Neural crest cell (in vitro differentiated cells): ENCODE data around the gene IL10RA. TPM values are rescaled to one million over a fixed set of nuclear protein-coding genes. Genes with fewer than 3 reads are reported as not detected.

Source experiments
- DNase-seq: peaks from one replicate; pipeline ENCODE4 v3.0.0; 2021; ENCODE audit warnings: low read depth, mixed read lengths, low spot score
- H3K27ac Mint-ChIP-seq: one replicate; pipeline ENCODE4 v1.8.0; 2021; ENCODE audit warnings: mild to moderate bottlenecking, mixed read lengths; ENCODE audit not compliant: unreplicated experiment
- H3K27me3 Mint-ChIP-seq: 2 replicates; pipeline ENCODE4 v1.8.0; 2021; ENCODE audit warnings: low read depth, mild to moderate bottlenecking, mixed read lengths
- H3K36me3 Mint-ChIP-seq: 2 replicates; pipeline ENCODE4 v1.8.0; 2021; ENCODE audit warnings: low read depth, mild to moderate bottlenecking, mixed read lengths
- H3K4me1 Mint-ChIP-seq: 2 replicates; pipeline ENCODE4 v1.8.0; 2021; ENCODE audit warnings: mixed read lengths
- H3K4me3 Mint-ChIP-seq: one replicate; pipeline ENCODE4 v1.8.0; 2021; ENCODE audit warnings: mild to moderate bottlenecking, mixed read lengths
- H3K9me3 Mint-ChIP-seq: 2 replicates; pipeline ENCODE4 v1.8.0; 2021; ENCODE audit warnings: mixed read lengths
- CTCF ChIP-seq: fragments of 200-600 bp; sonication (generic); conservative IDR thresholded peaks from 2 replicates; pipeline ENCODE4 v1.5.0; 2021; ENCODE audit warnings: antibody characterized with exemption, mild to moderate bottlenecking
- total RNA-seq: library from RNA; stranded (reverse); gene quantifications from 2 replicates; pipeline ENCODE4 v1.2.1, GENCODE V29; 2021

The IL10RA gene
- total RNA-seq, 1 donor from 2014 or later: 0.37 TPM

- no peak for DNase-seq
- Mint-ChIP-seq H3K27ac (no peak overlapping the region), H3K36me3 (no peaks in the 10 kb centered on the region), H3K27me3 (peaks cover 55% of the 10 kb centered on the region), H3K9me3 (no peaks in the 10 kb centered on the region), H3K4me3 (peak overlapping the region; percentile 77), H3K4me1 (peaks cover 9% of the 10 kb centered on the region)
- TF ChIP-seq CTCF: no peak
Measured at GRCh38 chr11:117986981-117987574, 884 bp downstream of the IL10RA start.

GRCh38 chr11:117989351-117990102 is 3.3 kb downstream of the IL10RA start:
- Mint-ChIP-seq H3K36me3 (no peaks in the 10 kb centered on the region), H3K9me3 (peaks cover 2% of the 10 kb centered on the region), H3K27me3 (peaks cover 42% of the 10 kb centered on the region), H3K27ac (no peak overlapping the region), H3K4me1 (peaks cover 9% of the 10 kb centered on the region), H3K4me3 (no peak overlapping the region)
- no peak for DNase-seq
- TF ChIP-seq CTCF: no peak

GRCh38 chr11:117992136-117992535 is 5.9 kb downstream of the IL10RA start:
- DNase-seq: no peak
- peaks cover 21% of the 10 kb centered on the region for H3K27me3 Mint-ChIP-seq
- H3K27ac Mint-ChIP-seq: no peak overlapping the region
- H3K4me3 Mint-ChIP-seq: no peak overlapping the region
- no peaks in the 10 kb centered on the region for H3K36me3 Mint-ChIP-seq
- no peaks in the 10 kb centered on the region for H3K4me1 Mint-ChIP-seq
- TF ChIP-seq CTCF: no peak
- H3K9me3 Mint-ChIP-seq: peaks cover 2% of the 10 kb centered on the region

- TF ChIP-seq CTCF: no peak
- Mint-ChIP-seq H3K9me3 (peaks cover 2% of the 10 kb centered on the region), H3K27ac (no peak overlapping the region), H3K4me3 (no peak overlapping the region), H3K27me3 (peaks cover 16% of the 10 kb centered on the region), H3K36me3 (no peaks in the 10 kb centered on the region), H3K4me1 (no peaks in the 10 kb centered on the region)
- DNase-seq: no peak
Measured at GRCh38 chr11:117992620-117993019, 6.4 kb downstream of the IL10RA start.

- DNase-seq: no peak
- peaks cover 3% of the 10 kb centered on the region for H3K27me3 Mint-ChIP-seq
- H3K9me3 Mint-ChIP-seq: peaks cover 2% of the 10 kb centered on the region
- no peak overlapping the region for H3K27ac Mint-ChIP-seq
- no peaks in the 10 kb centered on the region for H3K36me3 Mint-ChIP-seq
- TF ChIP-seq CTCF: no peak
- H3K4me1 Mint-ChIP-seq: no peaks in the 10 kb centered on the region
- no peak overlapping the region for H3K4me3 Mint-ChIP-seq
Measured at GRCh38 chr11:117993988-117994745, 8.0 kb downstream of the IL10RA start.
